HEK293 (cell line): ENCODE results near the gene SIK3.
A peak's percentile ranks its signal among the peaks of the same experiment; 100 is the strongest.

Experiments used
- CTCF ChIA-PET: fragments of 350-600 bp; formaldehyde crosslinking; extraction: SDS; loops from one replicate; lab custom pipeline; 2021; ENCODE audit warnings: antibody characterized with exemption; lab: Yijun Ruan, JAX
- POLR2A ChIA-PET: fragments of 300-600 bp; formaldehyde crosslinking; extraction: SDS; loops from one replicate; lab custom pipeline; 2020; ENCODE audit warnings: antibody characterized with exemption, inconsistent platforms; lab: Yijun Ruan, JAX
- H3K27ac ChIP-seq: fragments of 200-500 bp; sonication (Bioruptor generic); 2 replicates; pipeline ENCODE4 v1.5.1; 2014; ENCODE audit warnings: low read depth, low read length, control low read depth, inconsistent platforms; ENCODE audit errors: extremely low read depth
- H3K36me3 ChIP-seq, 2 experiments: fragments of 200-500 bp in 1 of 2; sonication (Bioruptor generic) in 1 of 2; 1 replicate in 1 of 2; 2 replicates in 1 of 2; pipeline ENCODE4 v1.5.1; 2014 to 2017; ENCODE audit warnings: inconsistent platforms in 2 of 2, low read length in 2 of 2; ENCODE audit not compliant: control insufficient read depth in 2 of 2, insufficient read depth in 1 of 2
- H3K4me1 ChIP-seq: fragments of 200-500 bp; sonication (Bioruptor generic); 2 replicates; pipeline ENCODE4 v1.5.1; 2014; ENCODE audit warnings: mild to moderate bottlenecking, low read length, inconsistent platforms; ENCODE audit not compliant: control insufficient read depth, insufficient read depth
- H3K4me3 ChIP-seq: 2 replicates; pipeline ENCODE4 v1.5.1; 2011; ENCODE audit warnings: low read depth, mild to moderate bottlenecking, control low read depth, low read length, moderate library complexity
- H3K9me3 ChIP-seq: fragments of 200-500 bp; sonication (Bioruptor generic); 2 replicates; pipeline ENCODE4 v1.5.1; 2014; ENCODE audit warnings: low read depth, low read length, inconsistent platforms; ENCODE audit not compliant: control insufficient read depth, insufficient read depth
- PRDM1 ChIP-seq: fragments of 450-650 bp; formaldehyde crosslinking; IDR thresholded peaks from 2 replicates; pipeline ENCODE4; 2016; ENCODE audit warnings: missing biosample characterization, missing genetic modification characterization
- SCRT2 ChIP-seq: fragments of 450-650 bp; formaldehyde crosslinking; IDR thresholded peaks from 2 replicates; pipeline ENCODE4 v1.5.1; 2016; ENCODE audit warnings: missing biosample characterization, missing genetic modification characterization
- ZBTB48 ChIP-seq: fragments of 450-650 bp; formaldehyde crosslinking; IDR thresholded peaks from 2 replicates; pipeline ENCODE4 v1.5.1; 2016; ENCODE audit warnings: missing biosample characterization, missing genetic modification characterization
- ZNF114 ChIP-seq: fragments of 450-650 bp; formaldehyde crosslinking; IDR thresholded peaks from 2 replicates; pipeline ENCODE4 v1.5.0; 2017; ENCODE audit warnings: missing biosample characterization, missing genetic modification characterization
- ZNF223 ChIP-seq: fragments of 450-650 bp; formaldehyde crosslinking; IDR thresholded peaks from 2 replicates; pipeline ENCODE4 v1.5.1; 2016; ENCODE audit warnings: missing biosample characterization, missing genetic modification characterization
- ZNF366 ChIP-seq: fragments of 450-650 bp; formaldehyde crosslinking; conservative IDR thresholded peaks from 2 replicates; pipeline ENCODE4 v1.5.1; 2016; ENCODE audit warnings: missing biosample characterization, missing genetic modification characterization
- ZNF549 ChIP-seq: fragments of 450-650 bp; IDR thresholded peaks from 2 replicates; pipeline ENCODE4 v1.5.1; 2018; ENCODE audit warnings: missing biosample characterization, missing genetic modification characterization, mild to moderate bottlenecking, inconsistent platforms, moderate library complexity
- ZNF596 ChIP-seq: fragments of 450-650 bp; IDR thresholded peaks from 2 replicates; pipeline ENCODE4 v1.5.0; 2018; ENCODE audit warnings: missing biosample characterization, mild to moderate bottlenecking, missing genetic modification characterization, moderate library complexity
- ZNF658 ChIP-seq: fragments of 450-650 bp; formaldehyde crosslinking; IDR thresholded peaks from 2 replicates; pipeline ENCODE4; 2016; ENCODE audit warnings: missing biosample characterization, missing genetic modification characterization
- TF ChIP-seq, protein P1 (sequence below): fragments of 450-650 bp; formaldehyde crosslinking; IDR thresholded peaks from 2 replicates; pipeline ENCODE4 v1.5.1; 2016; ENCODE audit warnings: missing biosample characterization, missing genetic modification characterization, borderline replicate concordance
- TF ChIP-seq, protein P2 (sequence below): fragments of 450-650 bp; formaldehyde crosslinking; IDR thresholded peaks from 2 replicates; pipeline ENCODE4 v1.5.1; 2016; ENCODE audit warnings: missing biosample characterization, missing genetic modification characterization
- TF ChIP-seq, protein P3 (sequence below): fragments of 450-650 bp; IDR thresholded peaks from 2 replicates; pipeline ENCODE4 v1.5.1; 2018; ENCODE audit warnings: missing biosample characterization, missing genetic modification characterization
- TF ChIP-seq, protein P4 (sequence below): fragments of 450-650 bp; formaldehyde crosslinking; IDR thresholded peaks from 2 replicates; pipeline ENCODE4 v1.5.1; 2016; ENCODE audit warnings: missing biosample characterization, missing genetic modification characterization

SIK3 gene

DNA sequence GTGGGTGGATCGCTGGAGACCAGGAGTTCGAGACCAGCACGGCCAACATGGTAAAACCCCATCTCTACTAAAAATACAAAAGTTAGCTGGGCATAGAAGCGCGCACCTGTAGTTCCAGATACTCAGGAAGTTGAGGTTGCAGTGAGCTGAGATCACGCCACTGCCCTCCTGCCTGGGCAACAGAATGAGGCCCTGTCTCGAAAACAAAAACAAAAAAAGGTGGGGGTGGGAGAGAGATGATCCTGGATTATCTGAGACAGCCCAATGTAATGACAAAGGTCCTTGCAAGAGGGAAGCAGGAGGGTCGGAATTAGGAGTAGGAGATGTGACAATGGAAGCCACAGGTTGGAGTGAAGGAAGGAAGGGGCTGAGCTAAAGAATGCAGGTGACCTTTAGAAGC is 173.2 kb downstream of the SIK3 start (continued):
- TF ChIP-seq, protein P1, sequence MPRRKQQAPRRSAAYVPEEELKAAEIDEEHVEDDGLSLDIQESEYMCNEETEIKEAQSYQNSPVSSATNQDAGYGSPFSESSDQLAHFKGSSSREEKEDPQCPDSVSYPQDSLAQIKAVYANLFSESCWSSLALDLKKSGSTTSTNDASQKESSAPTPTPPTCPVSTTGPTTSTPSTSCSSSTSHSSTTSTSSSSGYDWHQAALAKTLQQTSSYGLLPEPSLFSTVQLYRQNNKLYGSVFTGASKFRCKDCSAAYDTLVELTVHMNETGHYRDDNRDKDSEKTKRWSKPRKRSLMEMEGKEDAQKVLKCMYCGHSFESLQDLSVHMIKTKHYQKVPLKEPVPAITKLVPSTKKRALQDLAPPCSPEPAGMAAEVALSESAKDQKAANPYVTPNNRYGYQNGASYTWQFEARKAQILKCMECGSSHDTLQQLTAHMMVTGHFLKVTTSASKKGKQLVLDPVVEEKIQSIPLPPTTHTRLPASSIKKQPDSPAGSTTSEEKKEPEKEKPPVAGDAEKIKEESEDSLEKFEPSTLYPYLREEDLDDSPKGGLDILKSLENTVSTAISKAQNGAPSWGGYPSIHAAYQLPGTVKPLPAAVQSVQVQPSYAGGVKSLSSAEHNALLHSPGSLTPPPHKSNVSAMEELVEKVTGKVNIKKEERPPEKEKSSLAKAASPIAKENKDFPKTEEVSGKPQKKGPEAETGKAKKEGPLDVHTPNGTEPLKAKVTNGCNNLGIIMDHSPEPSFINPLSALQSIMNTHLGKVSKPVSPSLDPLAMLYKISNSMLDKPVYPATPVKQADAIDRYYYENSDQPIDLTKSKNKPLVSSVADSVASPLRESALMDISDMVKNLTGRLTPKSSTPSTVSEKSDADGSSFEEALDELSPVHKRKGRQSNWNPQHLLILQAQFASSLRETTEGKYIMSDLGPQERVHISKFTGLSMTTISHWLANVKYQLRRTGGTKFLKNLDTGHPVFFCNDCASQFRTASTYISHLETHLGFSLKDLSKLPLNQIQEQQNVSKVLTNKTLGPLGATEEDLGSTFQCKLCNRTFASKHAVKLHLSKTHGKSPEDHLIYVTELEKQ (tag by site-specific recombination) = no peak
- TF ChIP-seq ZNF596 (tag by site-specific recombination) (no peak), ZNF549 (tag by site-specific recombination) (no peak), ZNF114 (tag by site-specific recombination) (no peak)
- TF ChIP-seq, protein P2, sequence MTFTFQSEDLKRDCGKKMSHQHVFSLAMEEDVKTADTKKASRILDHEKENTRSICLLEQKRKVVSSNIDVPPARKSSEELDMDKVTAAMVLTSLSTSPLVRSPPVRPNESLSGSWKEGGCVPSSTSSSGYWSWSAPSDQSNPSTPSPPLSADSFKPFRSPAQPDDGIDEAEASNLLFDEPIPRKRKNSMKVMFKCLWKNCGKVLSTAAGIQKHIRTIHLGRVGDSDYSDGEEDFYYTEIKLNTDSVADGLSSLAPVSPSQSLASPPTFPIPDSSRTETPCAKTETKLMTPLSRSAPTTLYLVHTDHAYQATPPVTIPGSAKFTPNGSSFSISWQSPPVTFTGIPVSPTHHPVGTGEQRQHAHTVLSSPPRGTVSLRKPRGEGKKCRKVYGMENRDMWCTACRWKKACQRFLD (tag by site-specific recombination) = no peak

DNA sequence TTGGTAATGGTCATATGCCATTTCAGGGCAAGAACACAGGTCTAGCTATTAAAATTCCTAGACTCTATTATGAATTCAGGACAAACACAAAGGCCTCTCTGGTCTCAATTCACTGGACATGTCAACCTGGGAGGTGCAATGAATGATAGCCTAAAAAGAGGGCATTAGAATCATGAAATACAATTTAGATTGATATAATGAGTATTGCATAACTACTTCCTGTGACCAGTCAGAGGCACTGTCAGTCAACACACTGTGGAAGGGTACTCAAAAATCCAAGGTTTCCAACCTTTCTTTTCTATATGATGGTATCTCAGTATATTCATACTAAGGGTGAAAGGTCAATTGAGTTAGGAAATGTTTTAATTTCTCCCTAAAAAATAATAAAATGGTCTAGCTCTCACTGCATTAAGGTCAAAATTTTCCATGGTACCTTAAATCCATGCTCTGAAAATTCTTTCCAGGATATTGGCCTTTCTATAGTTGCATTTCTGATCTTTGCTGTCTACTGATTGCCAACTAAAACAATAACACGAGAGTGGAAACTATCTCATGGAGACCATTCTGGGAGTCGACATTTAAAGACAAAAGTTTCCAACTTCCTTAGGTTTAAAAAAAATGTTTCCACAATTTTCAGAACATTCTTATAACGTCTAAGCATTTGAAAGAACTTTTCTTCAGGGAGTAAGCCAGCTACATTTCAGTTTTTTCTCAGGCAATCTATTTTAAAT is 179.1 kb downstream of the SIK3 start:
- TF ChIP-seq, protein P3, sequence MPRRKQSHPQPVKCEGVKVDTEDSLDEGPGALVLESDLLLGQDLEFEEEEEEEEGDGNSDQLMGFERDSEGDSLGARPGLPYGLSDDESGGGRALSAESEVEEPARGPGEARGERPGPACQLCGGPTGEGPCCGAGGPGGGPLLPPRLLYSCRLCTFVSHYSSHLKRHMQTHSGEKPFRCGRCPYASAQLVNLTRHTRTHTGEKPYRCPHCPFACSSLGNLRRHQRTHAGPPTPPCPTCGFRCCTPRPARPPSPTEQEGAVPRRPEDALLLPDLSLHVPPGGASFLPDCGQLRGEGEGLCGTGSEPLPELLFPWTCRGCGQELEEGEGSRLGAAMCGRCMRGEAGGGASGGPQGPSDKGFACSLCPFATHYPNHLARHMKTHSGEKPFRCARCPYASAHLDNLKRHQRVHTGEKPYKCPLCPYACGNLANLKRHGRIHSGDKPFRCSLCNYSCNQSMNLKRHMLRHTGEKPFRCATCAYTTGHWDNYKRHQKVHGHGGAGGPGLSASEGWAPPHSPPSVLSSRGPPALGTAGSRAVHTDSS (tag by site-specific recombination) = no peak
- TF ChIP-seq, protein P4, sequence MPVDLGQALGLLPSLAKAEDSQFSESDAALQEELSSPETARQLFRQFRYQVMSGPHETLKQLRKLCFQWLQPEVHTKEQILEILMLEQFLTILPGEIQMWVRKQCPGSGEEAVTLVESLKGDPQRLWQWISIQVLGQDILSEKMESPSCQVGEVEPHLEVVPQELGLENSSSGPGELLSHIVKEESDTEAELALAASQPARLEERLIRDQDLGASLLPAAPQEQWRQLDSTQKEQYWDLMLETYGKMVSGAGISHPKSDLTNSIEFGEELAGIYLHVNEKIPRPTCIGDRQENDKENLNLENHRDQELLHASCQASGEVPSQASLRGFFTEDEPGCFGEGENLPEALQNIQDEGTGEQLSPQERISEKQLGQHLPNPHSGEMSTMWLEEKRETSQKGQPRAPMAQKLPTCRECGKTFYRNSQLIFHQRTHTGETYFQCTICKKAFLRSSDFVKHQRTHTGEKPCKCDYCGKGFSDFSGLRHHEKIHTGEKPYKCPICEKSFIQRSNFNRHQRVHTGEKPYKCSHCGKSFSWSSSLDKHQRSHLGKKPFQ = no peak
- no peak for TF ChIP-seq ZNF223 (tag by site-specific recombination)
- TF ChIP-seq, all 188 proteins: peak for 0
- CTCF ChIA-PET = interaction anchor here (0.7 to 0.9 kb wide), 3 partner anchors 9 to 186 kb away, joined by 3 read pairs; no protein-coding TSS in a partner anchor
- Histone ChIP-seq H3K4me3 (no peak overlapping the region), H3K27ac (no peak overlapping the region), H3K9me3 (no peaks in the 10 kb centered on the region), H3K36me3 (peaks cover 0 to 5% of the 10 kb centered on the region in 2 experiments; a peak in 1 of 3 replicates), H3K4me1 (no peaks in the 10 kb centered on the region)
- POLR2A ChIA-PET = interaction anchor here (0.7 kb wide), 1 partner anchor 160 kb away, joined by 11 read pairs; no protein-coding TSS in a partner anchor

DNA sequence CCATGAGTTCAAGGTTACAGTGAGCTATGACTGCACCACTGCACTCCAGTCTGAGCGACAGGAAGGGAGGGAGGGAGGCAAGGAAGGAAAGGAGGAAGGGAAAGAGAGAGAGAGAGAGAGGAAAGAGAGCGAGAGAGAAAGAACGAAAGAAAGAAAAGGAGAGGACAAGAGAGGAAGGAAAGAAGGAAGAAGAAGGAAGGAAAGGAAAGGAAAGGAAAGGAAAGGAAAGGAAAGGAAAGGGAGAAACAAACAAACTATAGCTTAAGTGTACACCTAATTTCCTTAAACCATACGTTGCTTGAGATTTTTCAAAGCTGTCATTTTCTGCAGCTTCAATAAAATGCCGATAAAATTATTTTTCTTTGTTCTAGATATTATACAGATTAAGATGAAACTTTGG is 180.6 kb downstream of the SIK3 start:
- peaks cover 0 to 5% of the 10 kb centered on the region in 2 experiments; a peak in 1 of 3 replicates for H3K36me3 ChIP-seq
- H3K9me3 ChIP-seq = no peaks in the 10 kb centered on the region
- ChIA-PET CTCF (interaction anchor here (0.6 to 1.2 kb wide), 2 partner anchors 82 to 189 kb away, joined by 3 to 5 read pairs; no protein-coding TSS in a partner anchor), POLR2A (interaction anchor here (0.7 to 1.0 kb wide), 2 partner anchors 104 to 180 kb away, joined by 3 read pairs; partner anchors contain the start of gene SIK3)
- TF ChIP-seq ZNF366 (tag by site-specific recombination) (peak; percentile 68), ZNF658 (no peak), ZNF596 (tag by site-specific recombination) (peak; percentile 86), SCRT2 (tag by site-specific recombination) (0 out of 2 replicates have a peak, but pooled peaks have one; percentile 10), ZBTB48 (tag by site-specific recombination) (no peak), PRDM1 (tag by site-specific recombination) (peak; percentile 90)
- no peaks in the 10 kb centered on the region for H3K4me1 ChIP-seq
- no peak overlapping the region for H3K4me3 ChIP-seq
- no peak overlapping the region for H3K27ac ChIP-seq
